GM23338 (cell line): Measurements from ENCODE around the gene SSTR1. TPM values are rescaled to one million over a fixed set of nuclear protein-coding genes. Genes with fewer than 3 reads are reported as not detected.

ENCODE experiments used
- ATAC-seq: fragments of 200-7000 bp; cut with Tn5 transposase; 3 replicates; pipeline ENCODE4 v1.9.1; 2020
- DNase-seq: peaks from one replicate; pipeline ENCODE4 v3.0.0-alpha.2; 2015; ENCODE audit warnings: low spot score
- H2AFZ ChIP-seq: fragments of 200-600 bp; sonication (generic); 2 replicates; pipeline ENCODE4 v1.8.0; 2016; ENCODE audit warnings: antibody characterized with exemption, mild to moderate bottlenecking, moderate library complexity
- H3F3A ChIP-seq: fragments of 200-600 bp; sonication (generic); replicated peaks from 2 replicates; pipeline ENCODE4 v1.8.0; 2017; ENCODE audit warnings: antibody characterized with exemption, mixed run types, low read depth
- H3K27ac ChIP-seq: fragments of 200-600 bp; sonication (generic); 2 replicates; pipeline ENCODE4 v1.6.1; 2016; ENCODE audit warnings: low read depth
- H3K27me3 ChIP-seq: fragments of 200-600 bp; sonication (generic); 2 replicates; pipeline ENCODE4 v1.8.0; 2016; ENCODE audit warnings: mild to moderate bottlenecking, mixed run types, moderate library complexity; ENCODE audit not compliant: insufficient read depth
- H3K36me3 ChIP-seq: fragments of 200-600 bp; sonication (generic); 2 replicates; pipeline ENCODE4 v1.8.0; 2016; ENCODE audit warnings: mild to moderate bottlenecking; ENCODE audit not compliant: insufficient read depth
- H3K4me1 ChIP-seq: fragments of 200-600 bp; sonication (generic); 2 replicates; pipeline ENCODE4 v1.8.0; 2016; ENCODE audit warnings: mild to moderate bottlenecking, moderate library complexity; ENCODE audit not compliant: insufficient read depth
- H3K4me2 ChIP-seq: fragments of 200-600 bp; sonication (generic); 2 replicates; pipeline ENCODE4 v1.7.1; 2017; ENCODE audit warnings: mixed run types
- H3K4me3 ChIP-seq: fragments of 200-600 bp; sonication (generic); 2 replicates; pipeline ENCODE4 v1.6.1; 2016; ENCODE audit warnings: mixed run types
- H3K79me2 ChIP-seq: fragments of 200-600 bp; sonication (generic); replicated peaks from 2 replicates; pipeline ENCODE4 v1.8.0; 2017; ENCODE audit warnings: mild to moderate bottlenecking; ENCODE audit not compliant: insufficient read depth
- H3K9me2 ChIP-seq: fragments of 200-600 bp; sonication (generic); 2 replicates; pipeline ENCODE4 v1.8.0; 2017; ENCODE audit not compliant: insufficient read depth
- H4K20me1 ChIP-seq: fragments of 200-600 bp; sonication (generic); replicated peaks from 2 replicates; pipeline ENCODE4 v1.8.0; 2017; ENCODE audit warnings: mild to moderate bottlenecking; ENCODE audit not compliant: insufficient read depth
- H3K27ac Mint-ChIP-seq: 2 replicates; pipeline ENCODE4 v1.8.0; 2020; ENCODE audit warnings: inconsistent platforms, mild to moderate bottlenecking, moderate library complexity, mixed read lengths
- H3K27me3 Mint-ChIP-seq: 3 replicates; pipeline ENCODE4 v1.8.0; 2022; ENCODE audit warnings: low read depth, mild to moderate bottlenecking, moderate library complexity, mixed read lengths, inconsistent platforms; ENCODE audit not compliant: insufficient read depth, poor library complexity
- H3K36me3 Mint-ChIP-seq: 3 replicates; pipeline ENCODE4 v1.8.0; 2021; ENCODE audit warnings: low read depth, mild to moderate bottlenecking, inconsistent platforms, moderate library complexity, mixed read lengths
- H3K4me1 Mint-ChIP-seq: 3 replicates; pipeline ENCODE4 v1.8.0; 2020; ENCODE audit warnings: mild to moderate bottlenecking, inconsistent platforms, mixed read lengths
- H3K4me3 Mint-ChIP-seq: 3 replicates; pipeline ENCODE4 v1.8.0; 2021; ENCODE audit warnings: moderate library complexity, mild to moderate bottlenecking, inconsistent platforms, mixed read lengths
- H3K9me3 Mint-ChIP-seq: 3 replicates; pipeline ENCODE4 v1.8.0; 2020; ENCODE audit warnings: moderate library complexity, mild to moderate bottlenecking, inconsistent platforms, mixed read lengths
- ETS1 ChIP-seq: IDR thresholded peaks from 2 replicates; pipeline ENCODE4 v1.6.1; 2016; ENCODE audit warnings: antibody characterized with exemption
- EZH2 ChIP-seq: fragments of 200-600 bp; sonication (generic); IDR thresholded peaks from one replicate; pipeline ENCODE4 v1.8.0; 2017; ENCODE audit warnings: antibody characterized with exemption, mild to moderate bottlenecking, low read depth; ENCODE audit not compliant: unreplicated experiment
- EZH2phosphoT487 ChIP-seq: fragments of 200-600 bp; sonication (generic); IDR thresholded peaks from one replicate; pipeline ENCODE4 v1.8.1; 2018; ENCODE audit warnings: antibody characterized with exemption; ENCODE audit not compliant: unreplicated experiment
- JUNB ChIP-seq: IDR thresholded peaks from one replicate; pipeline ENCODE4 v1.6.1; 2016; ENCODE audit warnings: antibody characterized with exemption; ENCODE audit not compliant: unreplicated experiment
- NANOG ChIP-seq: IDR thresholded peaks from 2 replicates; pipeline ENCODE4 v1.6.1; 2016; ENCODE audit warnings: antibody characterized with exemption, borderline replicate concordance
- POLR2AphosphoS5 ChIP-seq: IDR thresholded peaks from 2 replicates; pipeline ENCODE4 v1.6.1; 2016; ENCODE audit warnings: antibody characterized with exemption, low read depth
- ZNF114 ChIP-seq: fragments of 250-450 bp; sonication (Bioruptor Pico); IDR thresholded peaks from 2 replicates; pipeline ENCODE4 v1.5.0; 2020; ENCODE audit warnings: mild to moderate bottlenecking, moderate library complexity
- ZNF331 ChIP-seq: fragments of 250-450 bp; sonication (Bioruptor Pico); IDR thresholded peaks from 2 replicates; pipeline ENCODE4 v1.5.0; 2020; ENCODE audit warnings: low read depth, mild to moderate bottlenecking, moderate library complexity
- polyA plus RNA-seq: library from polyadenylated mRNA; unstranded; fragments of >200 nt; fragmentation: Nextera tagmentation; extraction: Ambion mirVana; gene quantifications from 2 replicates; pipeline ENCODE4 v1.2.1, GENCODE V29; 2016
- total RNA-seq: library from RNA; depleted of rRNA; stranded (reverse); fragments of >200 nt; shearing (Covaris generic); gene quantifications from 2 replicates; pipeline ENCODE4 v1.2.3, GENCODE V29; 2014
- TF ChIP-seq, protein P1 (sequence below): fragments of 250-450 bp; sonication (Bioruptor Pico); IDR thresholded peaks from 2 replicates; pipeline ENCODE4 v1.5.0; 2020; ENCODE audit warnings: mild to moderate bottlenecking, moderate library complexity

SSTR1 gene
- total and polyA plus RNA-seq, 2 experiments from 2014 or later: 0.42 to 0.80 TPM

- TF ChIP-seq, protein P1, sequence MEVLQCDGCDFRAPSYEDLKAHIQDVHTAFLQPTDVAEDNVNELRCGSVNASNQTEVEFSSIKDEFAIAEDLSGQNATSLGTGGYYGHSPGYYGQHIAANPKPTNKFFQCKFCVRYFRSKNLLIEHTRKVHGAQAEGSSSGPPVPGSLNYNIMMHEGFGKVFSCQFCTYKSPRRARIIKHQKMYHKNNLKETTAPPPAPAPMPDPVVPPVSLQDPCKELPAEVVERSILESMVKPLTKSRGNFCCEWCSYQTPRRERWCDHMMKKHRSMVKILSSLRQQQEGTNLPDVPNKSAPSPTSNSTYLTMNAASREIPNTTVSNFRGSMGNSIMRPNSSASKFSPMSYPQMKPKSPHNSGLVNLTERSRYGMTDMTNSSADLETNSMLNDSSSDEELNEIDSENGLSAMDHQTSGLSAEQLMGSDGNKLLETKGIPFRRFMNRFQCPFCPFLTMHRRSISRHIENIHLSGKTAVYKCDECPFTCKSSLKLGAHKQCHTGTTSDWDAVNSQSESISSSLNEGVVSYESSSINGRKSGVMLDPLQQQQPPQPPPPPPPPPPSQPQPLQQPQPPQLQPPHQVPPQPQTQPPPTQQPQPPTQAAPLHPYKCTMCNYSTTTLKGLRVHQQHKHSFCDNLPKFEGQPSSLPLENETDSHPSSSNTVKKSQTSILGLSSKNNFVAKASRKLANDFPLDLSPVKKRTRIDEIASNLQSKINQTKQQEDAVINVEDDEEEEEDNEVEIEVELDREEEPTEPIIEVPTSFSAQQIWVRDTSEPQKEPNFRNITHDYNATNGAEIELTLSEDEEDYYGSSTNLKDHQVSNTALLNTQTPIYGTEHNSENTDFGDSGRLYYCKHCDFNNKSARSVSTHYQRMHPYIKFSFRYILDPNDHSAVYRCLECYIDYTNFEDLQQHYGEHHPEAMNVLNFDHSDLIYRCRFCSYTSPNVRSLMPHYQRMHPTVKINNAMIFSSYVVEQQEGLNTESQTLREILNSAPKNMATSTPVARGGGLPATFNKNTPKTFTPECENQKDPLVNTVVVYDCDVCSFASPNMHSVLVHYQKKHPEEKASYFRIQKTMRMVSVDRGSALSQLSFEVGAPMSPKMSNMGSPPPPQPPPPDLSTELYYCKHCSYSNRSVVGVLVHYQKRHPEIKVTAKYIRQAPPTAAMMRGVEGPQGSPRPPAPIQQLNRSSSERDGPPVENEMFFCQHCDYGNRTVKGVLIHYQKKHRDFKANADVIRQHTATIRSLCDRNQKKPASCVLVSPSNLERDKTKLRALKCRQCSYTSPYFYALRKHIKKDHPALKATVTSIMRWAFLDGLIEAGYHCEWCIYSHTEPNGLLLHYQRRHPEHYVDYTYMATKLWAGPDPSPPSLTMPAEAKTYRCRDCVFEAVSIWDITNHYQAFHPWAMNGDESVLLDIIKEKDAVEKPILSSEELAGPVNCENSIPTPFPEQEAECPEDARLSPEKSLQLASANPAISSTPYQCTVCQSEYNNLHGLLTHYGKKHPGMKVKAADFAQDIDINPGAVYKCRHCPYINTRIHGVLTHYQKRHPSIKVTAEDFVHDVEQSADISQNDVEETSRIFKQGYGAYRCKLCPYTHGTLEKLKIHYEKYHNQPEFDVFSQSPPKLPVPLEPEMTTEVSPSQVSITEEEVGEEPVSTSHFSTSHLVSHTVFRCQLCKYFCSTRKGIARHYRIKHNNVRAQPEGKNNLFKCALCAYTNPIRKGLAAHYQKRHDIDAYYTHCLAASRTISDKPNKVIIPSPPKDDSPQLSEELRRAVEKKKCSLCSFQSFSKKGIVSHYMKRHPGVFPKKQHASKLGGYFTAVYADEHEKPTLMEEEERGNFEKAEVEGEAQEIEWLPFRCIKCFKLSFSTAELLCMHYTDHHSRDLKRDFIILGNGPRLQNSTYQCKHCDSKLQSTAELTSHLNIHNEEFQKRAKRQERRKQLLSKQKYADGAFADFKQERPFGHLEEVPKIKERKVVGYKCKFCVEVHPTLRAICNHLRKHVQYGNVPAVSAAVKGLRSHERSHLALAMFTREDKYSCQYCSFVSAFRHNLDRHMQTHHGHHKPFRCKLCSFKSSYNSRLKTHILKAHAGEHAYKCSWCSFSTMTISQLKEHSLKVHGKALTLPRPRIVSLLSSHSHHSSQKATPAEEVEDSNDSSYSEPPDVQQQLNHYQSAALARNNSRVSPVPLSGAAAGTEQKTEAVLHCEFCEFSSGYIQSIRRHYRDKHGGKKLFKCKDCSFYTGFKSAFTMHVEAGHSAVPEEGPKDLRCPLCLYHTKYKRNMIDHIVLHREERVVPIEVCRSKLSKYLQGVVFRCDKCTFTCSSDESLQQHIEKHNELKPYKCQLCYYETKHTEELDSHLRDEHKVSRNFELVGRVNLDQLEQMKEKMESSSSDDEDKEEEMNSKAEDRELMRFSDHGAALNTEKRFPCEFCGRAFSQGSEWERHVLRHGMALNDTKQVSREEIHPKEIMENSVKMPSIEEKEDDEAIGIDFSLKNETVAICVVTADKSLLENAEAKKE (CRISPR knock-in tag): no peak
- TF ChIP-seq ZNF114 (CRISPR knock-in tag) (no peak), JUNB (no peak), POLR2AphosphoS5 (no peak), ZNF331 (no peak), EZH2 (no peak)
These were observed 21.5 kb upstream of the SSTR1 start (continued) for GRCh38 chr14:38186216-38186615.

- ATAC-seq (no peak), DNase-seq (no peak)
- H3K4me3 ChIP-seq: no peak overlapping the region
- H3K79me2 ChIP-seq: peaks cover 27% of the 10 kb centered on the region
- peaks cover 21% of the 10 kb centered on the region for H3K9me3 Mint-ChIP-seq
- peaks cover 8% of the 10 kb centered on the region; the same call in 1 of the 2 replicates for H3F3A ChIP-seq
- H2AFZ ChIP-seq: no peak overlapping the region
- no peak overlapping the region for H3K4me2 ChIP-seq
- peak overlapping the region; percentile 24; the same call in 1 of the 3 replicates for H3K4me3 Mint-ChIP-seq
- peaks cover 48% of the 10 kb centered on the region for H3K4me1 Mint-ChIP-seq
- peak overlapping the region; percentile 49; the same call in 1 of the 2 replicates for H3K27ac Mint-ChIP-seq
- H4K20me1 ChIP-seq: 0 out of 2 replicates have a peak, but pooled peaks cover 4% of the 10 kb centered on the region
- H3K36me3 ChIP-seq: peaks cover 8% of the 10 kb centered on the region
- H3K27me3 Mint-ChIP-seq: peaks cover 16% of the 10 kb centered on the region
- H3K27ac ChIP-seq: no peak overlapping the region
- 0 out of 2 replicates have a peak, but pooled peaks cover 9% of the 10 kb centered on the region for H3K9me2 ChIP-seq
- peaks cover 31% of the 10 kb centered on the region for H3K4me1 ChIP-seq
- H3K36me3 Mint-ChIP-seq: peaks cover 60% of the 10 kb centered on the region
- no peaks in the 10 kb centered on the region for H3K27me3 ChIP-seq
- TF ChIP-seq, protein P1 (CRISPR knock-in tag): no peak
- no peak for TF ChIP-seq ETS1
- TF ChIP-seq JUNB: no peak
- TF ChIP-seq NANOG: no peak
- TF ChIP-seq EZH2phosphoT487: no peak
- TF ChIP-seq ZNF331: no peak
These were observed 20.2 kb upstream of the SSTR1 start for GRCh38 chr14:38187528-38187927.
